Hepatocyte (in vitro differentiated cells): ENCODE data around the gene KIF15. TPM values are rescaled to one million over a fixed set of nuclear protein-coding genes. Genes with fewer than 3 reads are reported as not detected.

Experiments used
- DNase-seq: peaks from one replicate; pipeline ENCODE4 v3.0.0-alpha.2; 2016; ENCODE audit warnings: low spot score
- H2AFZ ChIP-seq: fragments of 200-600 bp; sonication (generic); 2 replicates; pipeline ENCODE4 v1.6.0; 2016; ENCODE audit warnings: antibody characterized with exemption, mild to moderate bottlenecking
- H3K27ac ChIP-seq: fragments of 200-600 bp; sonication (generic); 2 replicates; pipeline ENCODE4 v1.5.1; 2016; ENCODE audit warnings: mild to moderate bottlenecking
- H3K27me3 ChIP-seq: fragments of 200-600 bp; sonication (generic); 2 replicates; pipeline ENCODE4 v1.6.1; 2016
- H3K36me3 ChIP-seq: fragments of 200-600 bp; sonication (generic); replicated peaks from 2 replicates; pipeline ENCODE4 v1.5.1; 2016; ENCODE audit warnings: low read depth; ENCODE audit not compliant: insufficient read depth
- H3K4me1 ChIP-seq: fragments of 200-600 bp; sonication (generic); 2 replicates; pipeline ENCODE4 v1.5.1; 2016; ENCODE audit warnings: mild to moderate bottlenecking, moderate library complexity; ENCODE audit not compliant: insufficient read depth
- H3K4me2 ChIP-seq: fragments of 200-600 bp; sonication (generic); 2 replicates; pipeline ENCODE4 v1.6.0; 2016
- H3K4me3 ChIP-seq: fragments of 200-600 bp; sonication (generic); 2 replicates; pipeline ENCODE4 v1.5.1; 2016; ENCODE audit warnings: mild to moderate bottlenecking
- H3K79me2 ChIP-seq: fragments of 200-600 bp; sonication (generic); 2 replicates; pipeline ENCODE4 v1.6.0; 2017; ENCODE audit warnings: mild to moderate bottlenecking
- H3K9me2 ChIP-seq: fragments of 200-600 bp; sonication (generic); replicated peaks from 2 replicates; pipeline ENCODE4 v1.6.0; 2017; ENCODE audit warnings: mild to moderate bottlenecking; ENCODE audit not compliant: insufficient read depth
- H3K9me3 ChIP-seq: fragments of 200-600 bp; sonication (generic); 2 replicates; pipeline ENCODE4 v1.5.1; 2016; ENCODE audit warnings: low read depth, mild to moderate bottlenecking
- H4K20me1 ChIP-seq: fragments of 200-600 bp; sonication (generic); 2 replicates; pipeline ENCODE4 v1.6.0; 2016; ENCODE audit warnings: mild to moderate bottlenecking; ENCODE audit not compliant: insufficient read depth, poor library complexity, severe bottlenecking
- EZH2 ChIP-seq: fragments of 200-600 bp; sonication (generic); IDR thresholded peaks from 2 replicates; pipeline ENCODE4 v1.6.1; 2016; ENCODE audit warnings: antibody characterized with exemption, mild to moderate bottlenecking, borderline replicate concordance
- EZH2phosphoT487 ChIP-seq: fragments of 200-600 bp; sonication (generic); IDR thresholded peaks from one replicate; pipeline ENCODE4 v1.6.1; 2018; ENCODE audit warnings: antibody characterized with exemption, mild to moderate bottlenecking, low read depth, moderate library complexity; ENCODE audit not compliant: unreplicated experiment, severe bottlenecking
- WGBS: methylation state at CpG from one replicate; pipeline ENCODE4 v1.1.6; 2016; ENCODE audit warnings: low lambda C conversion rate; ENCODE audit errors: missing lambda C conversion rate; 5-methylcytosine and 5-hydroxymethylcytosine counted together
- polyA plus RNA-seq: library from polyadenylated mRNA; unstranded; fragments of >200 nt; fragmentation: Nextera tagmentation; extraction: Ambion mirVana; gene quantifications from 2 replicates; pipeline ENCODE4 v1.2.1, GENCODE V29; 2016
- total RNA-seq: library from RNA; depleted of rRNA; stranded (reverse); fragments of >200 nt; gene quantifications from 2 replicates; pipeline ENCODE4 v1.2.3, GENCODE V29; 2014
- TF ChIP-seq, protein P1 (sequence below): fragments of 200-600 bp; sonication (generic); IDR thresholded peaks from 2 replicates; pipeline ENCODE4 v1.5.1; 2016; ENCODE audit warnings: antibody characterized with exemption, mild to moderate bottlenecking; ENCODE audit not compliant: poor library complexity

KIF15 gene
- total and polyA plus RNA-seq, 2 experiments from 2014 or later: 2.6 to 4.1 TPM

DNA sequence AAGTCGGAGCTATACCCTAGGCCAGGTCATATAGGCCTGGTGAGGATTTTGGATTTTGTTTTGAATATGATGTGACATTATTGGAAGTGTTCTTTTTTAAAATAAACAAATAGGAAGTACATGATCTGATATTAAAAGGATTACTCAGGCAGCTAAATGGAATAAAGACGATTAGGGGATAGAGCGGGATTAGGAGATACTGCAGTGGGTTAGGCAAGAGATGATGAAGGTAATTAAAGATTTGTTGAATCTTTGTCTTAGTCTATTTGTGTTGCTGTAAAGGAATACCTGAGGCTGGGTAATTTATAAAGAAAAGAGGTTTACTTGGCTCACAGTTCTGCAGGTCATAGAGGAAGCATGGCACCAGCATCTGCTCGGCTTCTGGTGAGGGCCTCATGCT, 21.3 kb downstream of the KIF15 start:
- H4K20me1 ChIP-seq: no peaks in the 10 kb centered on the region
- no peaks in the 10 kb centered on the region for H3K9me2 ChIP-seq
- H2AFZ ChIP-seq: no peak overlapping the region
- H3K4me3 ChIP-seq: no peak overlapping the region
- TF ChIP-seq, protein P1, sequence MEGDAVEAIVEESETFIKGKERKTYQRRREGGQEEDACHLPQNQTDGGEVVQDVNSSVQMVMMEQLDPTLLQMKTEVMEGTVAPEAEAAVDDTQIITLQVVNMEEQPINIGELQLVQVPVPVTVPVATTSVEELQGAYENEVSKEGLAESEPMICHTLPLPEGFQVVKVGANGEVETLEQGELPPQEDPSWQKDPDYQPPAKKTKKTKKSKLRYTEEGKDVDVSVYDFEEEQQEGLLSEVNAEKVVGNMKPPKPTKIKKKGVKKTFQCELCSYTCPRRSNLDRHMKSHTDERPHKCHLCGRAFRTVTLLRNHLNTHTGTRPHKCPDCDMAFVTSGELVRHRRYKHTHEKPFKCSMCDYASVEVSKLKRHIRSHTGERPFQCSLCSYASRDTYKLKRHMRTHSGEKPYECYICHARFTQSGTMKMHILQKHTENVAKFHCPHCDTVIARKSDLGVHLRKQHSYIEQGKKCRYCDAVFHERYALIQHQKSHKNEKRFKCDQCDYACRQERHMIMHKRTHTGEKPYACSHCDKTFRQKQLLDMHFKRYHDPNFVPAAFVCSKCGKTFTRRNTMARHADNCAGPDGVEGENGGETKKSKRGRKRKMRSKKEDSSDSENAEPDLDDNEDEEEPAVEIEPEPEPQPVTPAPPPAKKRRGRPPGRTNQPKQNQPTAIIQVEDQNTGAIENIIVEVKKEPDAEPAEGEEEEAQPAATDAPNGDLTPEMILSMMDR: no peak
- TF ChIP-seq EZH2phosphoT487: no peak
- TF ChIP-seq EZH2: no peak
- no peaks in the 10 kb centered on the region for H3K27me3 ChIP-seq
- H3K79me2 ChIP-seq: no peaks in the 10 kb centered on the region
- no peak for DNase-seq
- H3K36me3 ChIP-seq: no peaks in the 10 kb centered on the region
- WGBS: 94% methylated on average over 4 of the region's 4 CpGs
- H3K4me2 ChIP-seq: no peak overlapping the region
- no peak overlapping the region for H3K27ac ChIP-seq
- no peaks in the 10 kb centered on the region for H3K9me3 ChIP-seq
- H3K4me1 ChIP-seq: no peaks in the 10 kb centered on the region

DNA sequence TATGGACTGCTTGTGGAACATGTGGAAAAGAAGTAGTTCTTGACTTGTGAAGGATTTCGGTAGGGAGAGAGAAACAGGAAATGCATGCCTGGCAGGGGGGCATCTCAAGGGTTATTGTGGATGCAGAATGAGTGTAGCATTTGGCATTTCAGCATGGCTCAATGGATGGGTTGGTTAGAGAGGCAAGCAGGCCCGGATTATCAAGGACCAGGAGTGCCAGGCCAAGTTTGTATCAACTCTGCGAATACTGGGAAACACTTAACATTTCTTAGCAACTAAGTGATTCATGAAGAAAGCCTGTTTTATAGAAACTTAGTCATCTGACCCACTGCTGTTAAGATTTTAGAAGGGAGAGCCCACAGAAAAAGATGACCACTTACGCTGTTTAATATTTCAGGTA, 33.6 kb downstream of the KIF15 start:
- Histone ChIP-seq H3K27ac (no peak overlapping the region), H4K20me1 (no peaks in the 10 kb centered on the region), H2AFZ (no peak overlapping the region), H3K27me3 (no peaks in the 10 kb centered on the region), H3K4me2 (no peak overlapping the region), H3K79me2 (no peaks in the 10 kb centered on the region), H3K4me1 (no peaks in the 10 kb centered on the region), H3K9me3 (no peaks in the 10 kb centered on the region), H3K9me2 (no peaks in the 10 kb centered on the region), H3K4me3 (no peak overlapping the region), H3K36me3 (no peaks in the 10 kb centered on the region)
- WGBS: 99% methylated on average over 4 of the region's 4 CpGs
- no peak for TF ChIP-seq EZH2phosphoT487
- TF ChIP-seq EZH2: no peak
- TF ChIP-seq, protein P1: no peak
- no peak for DNase-seq

DNA sequence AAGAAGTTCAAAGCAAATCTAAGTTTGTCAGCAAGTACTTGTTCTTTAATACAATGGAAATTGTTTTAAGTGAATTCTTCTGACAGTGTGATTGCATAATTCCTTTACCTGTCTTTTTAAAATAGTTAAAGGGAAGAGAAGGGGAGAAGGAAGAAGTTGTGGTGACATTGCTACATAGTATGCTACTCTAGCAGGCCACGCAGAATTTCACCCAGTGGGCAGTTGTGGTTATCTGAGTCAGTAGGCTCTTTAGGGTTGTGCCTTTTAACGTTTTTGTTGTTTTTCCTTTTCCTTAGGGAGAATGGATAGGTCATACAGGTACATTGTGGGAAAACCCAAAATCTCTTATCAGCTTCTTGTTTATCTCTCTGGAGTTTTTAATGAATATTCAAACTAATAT, 40.4 kb downstream of the KIF15 start:
- Histone ChIP-seq H3K9me2 (no peaks in the 10 kb centered on the region), H3K4me1 (no peaks in the 10 kb centered on the region), H3K79me2 (no peaks in the 10 kb centered on the region), H2AFZ (no peak overlapping the region), H3K27ac (no peak overlapping the region), H3K27me3 (no peaks in the 10 kb centered on the region), H3K4me3 (no peak overlapping the region), H3K9me3 (no peaks in the 10 kb centered on the region), H3K4me2 (no peak overlapping the region), H3K36me3 (no peaks in the 10 kb centered on the region), H4K20me1 (no peaks in the 10 kb centered on the region)
- TF ChIP-seq, protein P1: no peak
- TF ChIP-seq EZH2 (no peak), EZH2phosphoT487 (no peak)
- 91% methylated on average over 2 of the region's 2 CpGs for WGBS
- no peak for DNase-seq

DNA sequence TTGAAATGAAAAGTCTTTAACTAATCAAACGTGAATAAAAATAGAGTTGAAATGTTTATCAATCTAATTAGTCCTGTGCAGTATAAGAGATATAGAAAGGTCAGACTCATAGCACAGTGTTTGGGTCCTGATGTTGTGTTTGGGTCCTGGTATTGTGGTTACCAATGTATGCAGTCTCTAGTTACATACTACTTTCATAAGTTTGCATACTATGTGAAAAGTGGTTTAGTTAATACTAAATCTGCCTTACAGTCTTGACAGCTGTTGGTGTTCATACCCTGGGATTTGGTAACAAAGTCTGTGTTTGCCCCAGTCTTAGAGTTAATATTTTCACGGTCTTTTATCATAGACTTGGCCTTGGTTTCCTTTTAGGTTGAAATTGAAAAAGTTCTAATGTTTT, 41.7 kb downstream of the KIF15 start:
- Histone ChIP-seq H3K27me3 (no peaks in the 10 kb centered on the region), H3K4me3 (no peak overlapping the region), H3K27ac (no peak overlapping the region), H3K79me2 (no peaks in the 10 kb centered on the region), H3K4me2 (no peak overlapping the region), H4K20me1 (no peaks in the 10 kb centered on the region), H3K4me1 (no peaks in the 10 kb centered on the region), H3K9me2 (no peaks in the 10 kb centered on the region), H3K9me3 (no peaks in the 10 kb centered on the region), H3K36me3 (no peaks in the 10 kb centered on the region), H2AFZ (no peak overlapping the region)
- no peak for DNase-seq
- WGBS: 92% methylated on average over 2 of the region's 2 CpGs
- TF ChIP-seq, protein P1: no peak
- TF ChIP-seq EZH2phosphoT487: no peak
- TF ChIP-seq EZH2: no peak
